LNCAP (cell line): Measurements from ENCODE around the gene CD79B.
"Not testable (repeated sequence)": the region's sequence is repeated elsewhere in the genome, so short reads cannot be mapped to it uniquely, and the experiment has no call there.

Experiments
- CTCF ChIP-seq: fragments of 450-650 bp; IDR thresholded peaks from 2 replicates; pipeline ENCODE4 v1.5.1; 2017; ENCODE audit warnings: mild to moderate bottlenecking

The CD79B gene

GRCh38 chr17:63896524-63897354 lies 35.4 kb downstream of the CD79B start, which contains the start of gene CSH1:
TSS of gene CSH1 (minus strand) at chr17:63896574. CDS start at chr17:63896511, 63 bp downstream.
- not testable (repeated sequence) for TF ChIP-seq CTCF

- TF ChIP-seq CTCF, result 0 out of 2 replicates have a peak, but pooled peaks have one; percentile 21
Measured at GRCh38 chr17:63892316-63893037, 39.7 kb downstream of the CD79B start.

- peak; percentile 45 for TF ChIP-seq CTCF
Measured at GRCh38 chr17:63889026-63889848, 42.9 kb downstream of the CD79B start.

GRCh38 chr17:63881935-63882601 lies 50.1 kb downstream of the CD79B start, which contains the start of gene GH2:
TSS of gene GH2 (minus strand) at chr17:63881944. CDS start at chr17:63881801, 143 bp downstream.
- TF ChIP-seq CTCF, result peak; percentile 61

GRCh38 chr17:63880706-63881105 lies 51.4 kb downstream of the CD79B start:
- no peak for TF ChIP-seq CTCF
